Activated B cell treated with CpG ODN at 0.5 μM for 24 hours (primary cell): ENCODE data around the gene TMIGD3. TPM values are rescaled to one million over a fixed set of nuclear protein-coding genes. Genes with fewer than 3 reads are reported as not detected.
A peak's percentile ranks its signal among the peaks of the same experiment; 100 is the strongest.

Source experiments
- ATAC-seq: fragments of 200-7000 bp; cut with Tn5 transposase; one replicate; pipeline ENCODE4 v1.10.0; 2021; ENCODE audit warnings: low read depth, mild to moderate bottlenecking, moderate library complexity
- CTCF ChIA-PET: fragments of 350-600 bp; sonication (Branson Sonifier 250); formaldehyde crosslinking; loops from one replicate; lab custom pipeline; 2021; ENCODE audit warnings: antibody characterized with exemption; lab: Charles Lee
- POLR2A ChIA-PET: fragments of 350-600 bp; sonication (Branson Sonifier 250); formaldehyde crosslinking; loops from one replicate; lab custom pipeline; 2021; ENCODE audit warnings: antibody characterized with exemption; lab: Charles Lee
- DNase-seq: peaks from one replicate; pipeline ENCODE4 v3.0.0; 2022
- H3K27ac Mint-ChIP-seq: one replicate; pipeline ENCODE4 v1.8.0; 2020; ENCODE audit warnings: mixed read lengths
- H3K27me3 Mint-ChIP-seq: one replicate; pipeline ENCODE4 v1.8.0; 2021; ENCODE audit warnings: mixed read lengths
- H3K36me3 Mint-ChIP-seq: one replicate; pipeline ENCODE4 v1.8.0; 2021; ENCODE audit warnings: low read depth, mixed read lengths
- H3K4me1 Mint-ChIP-seq: one replicate; pipeline ENCODE4 v1.8.0; 2021; ENCODE audit warnings: mixed read lengths
- H3K4me3 Mint-ChIP-seq: one replicate; pipeline ENCODE4 v1.8.0; 2020; ENCODE audit warnings: mild to moderate bottlenecking, mixed read lengths
- H3K9me3 Mint-ChIP-seq: one replicate; pipeline ENCODE4 v1.8.0; 2020; ENCODE audit warnings: mixed read lengths
- CTCF ChIP-seq: fragments of 200-600 bp; IDR thresholded peaks from one replicate; pipeline ENCODE4 v1.8.0; 2022; ENCODE audit warnings: antibody characterized with exemption, mild to moderate bottlenecking
- intact Hi-C: fragments of 100-400 bp; cut with micrococcal nuclease; formaldehyde crosslinking; loops from one replicate; pipeline ENCODE4 v1.15.1; 2024
- total RNA-seq: library from RNA; stranded (reverse); gene quantifications from 2 replicates; pipeline ENCODE4 v1.2.3, GENCODE V29; 2022

Gene TMIGD3
- total RNA-seq, 1 donor from 2014 or later, result not detected

- Mint-ChIP-seq H3K9me3 (no peaks in the 10 kb centered on the region), H3K27me3 (no peaks in the 10 kb centered on the region), H3K4me3 (peak overlapping the region; percentile 100), H3K36me3 (peaks cover 73% of the 10 kb centered on the region), H3K4me1 (peaks cover 74% of the 10 kb centered on the region), H3K27ac (peak overlapping the region; percentile 98)
- ATAC-seq (no peak), DNase-seq (no peak)
- TF ChIP-seq CTCF, result no peak
- POLR2A ChIA-PET, result interaction anchor here (1.0 to 5.5 kb wide), 4 partner anchors 16 to 310 kb away, joined by 3 to 38 read pairs (median 14); partner anchors contain the start of genes CEPT1 and DRAM2
- CTCF ChIA-PET, result no interaction called here
- intact Hi-C loops, result loop anchor here (1.0 to 10.0 kb wide), 8 partner anchors 22 to 1415 kb away; partner anchors contain the start of genes DDX20 and STRIP1
Observed at GRCh38 chr1:111449703-111450017, 53.8 kb downstream of the TMIGD3 start.

- Mint-ChIP-seq H3K4me1 (peaks cover 71% of the 10 kb centered on the region), H3K36me3 (peaks cover 73% of the 10 kb centered on the region), H3K27ac (peak within 1 kb of the TSS; percentile 98), H3K9me3 (no peaks in the 10 kb centered on the region), H3K4me3 (peak within 1 kb of the TSS; percentile 100), H3K27me3 (no peaks in the 10 kb centered on the region)
- CTCF ChIA-PET, result interaction anchor here (0.6 to 1.1 kb wide), 5 partner anchors 11 to 321 kb away, joined by 3 to 5 read pairs (median 3); no protein-coding TSS in a partner anchor
- intact Hi-C loops, result loop anchor here (1.0 to 10.0 kb wide), 9 partner anchors 22 to 1414 kb away; partner anchors contain the start of genes DDX20 and STRIP1
- peak; percentile 77 for DNase-seq
- peak; percentile 96 for ATAC-seq
- TF ChIP-seq CTCF, result no peak
- POLR2A ChIA-PET, result interaction anchor here (0.7 to 5.5 kb wide), 21 partner anchors 8 to 1901 kb away, joined by 3 to 38 read pairs (median 4); partner anchors contain the start of genes ADORA3, C1orf162, CEPT1 and DRAM2
Observed at GRCh38 chr1:111448918-111449702, 54.3 kb downstream of the TMIGD3 start, which contains the start of the genes ATP5PB and WDR77. TSS of gene ATP5PB (plus strand) at chr1:111449464. CDS start at chr1:111449542, 78 bp downstream. TSS of gene WDR77 (minus strand) at chr1:111449256. CDS start at chr1:111449169, 87 bp downstream.

DNA sequence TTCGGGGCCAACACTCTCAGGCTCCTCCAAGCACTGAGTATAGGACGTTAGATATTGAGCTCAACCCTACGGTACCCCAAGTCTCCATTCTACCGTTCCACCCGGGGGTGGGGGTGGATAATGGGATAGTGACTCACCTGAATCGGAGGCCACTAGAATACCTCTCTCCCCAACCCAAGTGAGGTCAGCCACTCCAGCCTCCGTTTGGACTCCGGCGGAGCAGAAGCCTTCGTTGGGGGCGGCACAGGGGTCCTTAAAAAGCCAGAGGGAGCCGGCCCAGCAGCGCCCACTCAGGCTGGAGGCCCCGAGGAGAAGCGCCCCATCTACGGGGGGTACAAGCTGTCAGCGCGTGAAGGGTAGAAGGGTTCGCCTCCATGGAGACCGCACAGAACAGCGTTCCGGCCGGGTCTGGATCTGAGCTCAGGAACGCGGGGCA is 54.9 kb downstream of the TMIGD3 start:
- no peak for TF ChIP-seq CTCF

DNA sequence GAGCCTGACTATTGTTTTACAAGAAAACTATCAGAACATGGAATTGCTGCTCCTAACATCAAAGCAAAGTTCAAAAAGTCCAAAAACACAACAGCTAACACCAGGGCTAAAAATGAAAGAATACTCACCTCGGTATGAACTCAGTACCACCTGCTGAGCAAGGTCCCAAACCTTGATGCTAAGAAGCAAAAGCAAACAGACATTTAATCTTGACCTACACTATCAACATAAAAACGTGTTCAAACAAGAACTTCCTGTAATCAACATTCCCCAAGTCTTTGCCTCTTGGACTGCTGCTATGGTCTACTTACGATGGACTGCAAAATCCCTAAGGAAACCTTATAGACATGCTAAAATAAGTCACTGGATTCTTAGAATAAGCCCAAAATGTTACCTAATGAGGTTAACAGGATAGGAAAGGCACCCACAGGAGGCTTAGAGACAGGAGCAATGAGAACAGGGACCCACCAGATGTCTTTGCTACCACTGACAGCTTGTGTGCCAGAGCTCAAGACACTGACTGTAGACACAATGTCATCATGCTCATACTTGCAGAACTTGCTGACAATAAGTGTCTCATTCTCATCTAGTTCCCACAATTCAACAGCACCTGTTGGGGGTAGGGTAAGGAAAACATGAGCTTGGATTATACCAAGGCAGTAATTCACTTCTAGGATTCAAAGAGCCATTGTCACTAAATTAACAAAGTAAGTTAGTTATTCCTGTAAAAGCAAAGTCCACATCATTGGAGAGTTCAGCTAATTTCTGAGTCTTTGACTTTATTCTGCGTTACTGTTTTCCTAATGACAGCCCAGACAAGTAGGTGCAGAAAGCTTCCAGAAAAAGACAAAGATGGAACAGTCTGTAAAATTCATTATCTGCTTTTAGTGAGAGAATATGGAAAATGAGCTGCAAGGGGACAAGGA is 56.2 kb downstream of the TMIGD3 start:
- peak overlapping the region; percentile 100 for H3K4me3 Mint-ChIP-seq
- ChIA-PET POLR2A (interaction anchor here (2.3 to 5.5 kb wide), 2 partner anchors 29 to 60 kb away, joined by 21 to 38 read pairs; partner anchors contain the start of gene C1orf162), CTCF (interaction anchor here (0.6 to 1.3 kb wide), 4 partner anchors 29 to 322 kb away, joined by 3 to 4 read pairs (median 3); no protein-coding TSS in a partner anchor)
- intact Hi-C loops, result loop anchor here (5.0 to 10.0 kb wide), 2 partner anchors 310 to 1412 kb away; partner anchors contain the start of gene STRIP1
- no peaks in the 10 kb centered on the region for H3K27me3 Mint-ChIP-seq
- peaks cover 79% of the 10 kb centered on the region for H3K36me3 Mint-ChIP-seq
- TF ChIP-seq CTCF, result no peak
- peaks cover 54% of the 10 kb centered on the region for H3K4me1 Mint-ChIP-seq
- H3K9me3 Mint-ChIP-seq, result no peaks in the 10 kb centered on the region
- DNase-seq (no peak), ATAC-seq (no peak)
- H3K27ac Mint-ChIP-seq, result peak overlapping the region; percentile 46

More for the DNA sequence above, 54.9 kb downstream of the TMIGD3 start:
- Mint-ChIP-seq H3K36me3 (peaks cover 73% of the 10 kb centered on the region), H3K27me3 (no peaks in the 10 kb centered on the region), H3K27ac (peak overlapping the region; percentile 98), H3K4me1 (peaks cover 66% of the 10 kb centered on the region), H3K4me3 (peak overlapping the region; percentile 100), H3K9me3 (no peaks in the 10 kb centered on the region)
- ChIA-PET CTCF (interaction anchor here (0.6 to 1.3 kb wide), 6 partner anchors 11 to 321 kb away, joined by 3 to 5 read pairs (median 3); no protein-coding TSS in a partner anchor), POLR2A (interaction anchor here (0.7 to 5.5 kb wide), 20 partner anchors 8 to 1900 kb away, joined by 3 to 38 read pairs (median 4); partner anchors contain the start of genes ADORA3, C1orf162, CEPT1 and DRAM2)
- ATAC-seq, result peak; percentile 28
- no peak for DNase-seq
- intact Hi-C loops, result loop anchor here (1.0 to 10.0 kb wide), 4 partner anchors 42 to 1414 kb away; partner anchors contain the start of gene STRIP1
